Measurements from ENCODE around the gene KATNB1.
"Not testable (repeated sequence)": the region's sequence is repeated elsewhere in the genome, so short reads cannot be mapped to it uniquely, and the experiment has no call there.

Gene KATNB1

GRCh38 chr16:57743458-57743857, 7.9 kb downstream of the KATNB1 start:
- TF ChIP-seq CTCF (IDR thresholded peaks at IDR 0.05; ENCODE audit: control insufficient read depth, extremely low read depth, insufficient read depth): no peak
- DNase-seq (ENCODE audit: low read depth): no peak
- H3K4me3 ChIP-seq (ENCODE audit: low read depth, low read length): no peak overlapping the region

GRCh38 chr16:57743886-57744641, 8.5 kb downstream of the KATNB1 start:
- DNase-seq (ENCODE audit: low read depth): no peak
- no peak for TF ChIP-seq CTCF (IDR thresholded peaks at IDR 0.05; ENCODE audit: control insufficient read depth, extremely low read depth, insufficient read depth)
- H3K4me3 ChIP-seq (ENCODE audit: low read depth, low read length): no peak overlapping the region

GRCh38 chr16:57744642-57744903, 9.0 kb downstream of the KATNB1 start:
- no peak overlapping the region for H3K4me3 ChIP-seq (ENCODE audit: low read depth, low read length)
- no peak for DNase-seq (ENCODE audit: low read depth)
- TF ChIP-seq CTCF (IDR thresholded peaks at IDR 0.05; ENCODE audit: control insufficient read depth, extremely low read depth, insufficient read depth): no peak

- no peak for DNase-seq (ENCODE audit: low read depth)
- H3K4me3 ChIP-seq (ENCODE audit: low read depth, low read length): no peak overlapping the region
- no peak for TF ChIP-seq CTCF (IDR thresholded peaks at IDR 0.05; ENCODE audit: control insufficient read depth, extremely low read depth, insufficient read depth)
Measured at GRCh38 chr16:57745768-57746167, 10.2 kb downstream of the KATNB1 start.

GRCh38 chr16:57746316-57746715, 10.7 kb downstream of the KATNB1 start:
- not testable (repeated sequence) for H3K4me3 ChIP-seq (ENCODE audit: low read depth, low read length); DNase-seq (ENCODE audit: low read depth)

GRCh38 chr16:57747091-57747490, 11.5 kb downstream of the KATNB1 start:
- no peak overlapping the region for H3K4me3 ChIP-seq (ENCODE audit: low read depth, low read length)
- TF ChIP-seq CTCF (IDR thresholded peaks at IDR 0.05; ENCODE audit: control insufficient read depth, extremely low read depth, insufficient read depth): no peak
- DNase-seq (ENCODE audit: low read depth): no peak

- no peak for TF ChIP-seq CTCF (IDR thresholded peaks at IDR 0.05; ENCODE audit: control insufficient read depth, extremely low read depth, insufficient read depth)
- H3K4me3 ChIP-seq (ENCODE audit: low read depth, low read length): no peak overlapping the region
- DNase-seq (ENCODE audit: low read depth): no peak
Measured at GRCh38 chr16:57747496-57747895, 11.9 kb downstream of the KATNB1 start.
